MM.1S (cell line): Measurements from ENCODE around the gene NCR3LG1.

Experiments used
- EZH2 ChIP-seq: fragments of 300-600 bp; sonication (generic); optimal IDR thresholded peaks from 2 replicates; pipeline ENCODE3; 2017; ENCODE audit warnings: low read depth, mild to moderate bottlenecking, antibody characterized with exemption, low read length, mixed read lengths
- EZH2phosphoT487 ChIP-seq: fragments of 300-600 bp; sonication (generic); IDR thresholded peaks from 2 replicates; pipeline ENCODE4 v1.6.1; 2018; ENCODE audit warnings: antibody characterized with exemption, low read length
- TF ChIP-seq, protein P1 (sequence below): fragments of 300-600 bp; sonication (generic); IDR thresholded peaks from 2 replicates; pipeline ENCODE4 v1.5.1; 2016; ENCODE audit warnings: antibody characterized with exemption, low read length, mixed read lengths

- TF ChIP-seq, protein P1, sequence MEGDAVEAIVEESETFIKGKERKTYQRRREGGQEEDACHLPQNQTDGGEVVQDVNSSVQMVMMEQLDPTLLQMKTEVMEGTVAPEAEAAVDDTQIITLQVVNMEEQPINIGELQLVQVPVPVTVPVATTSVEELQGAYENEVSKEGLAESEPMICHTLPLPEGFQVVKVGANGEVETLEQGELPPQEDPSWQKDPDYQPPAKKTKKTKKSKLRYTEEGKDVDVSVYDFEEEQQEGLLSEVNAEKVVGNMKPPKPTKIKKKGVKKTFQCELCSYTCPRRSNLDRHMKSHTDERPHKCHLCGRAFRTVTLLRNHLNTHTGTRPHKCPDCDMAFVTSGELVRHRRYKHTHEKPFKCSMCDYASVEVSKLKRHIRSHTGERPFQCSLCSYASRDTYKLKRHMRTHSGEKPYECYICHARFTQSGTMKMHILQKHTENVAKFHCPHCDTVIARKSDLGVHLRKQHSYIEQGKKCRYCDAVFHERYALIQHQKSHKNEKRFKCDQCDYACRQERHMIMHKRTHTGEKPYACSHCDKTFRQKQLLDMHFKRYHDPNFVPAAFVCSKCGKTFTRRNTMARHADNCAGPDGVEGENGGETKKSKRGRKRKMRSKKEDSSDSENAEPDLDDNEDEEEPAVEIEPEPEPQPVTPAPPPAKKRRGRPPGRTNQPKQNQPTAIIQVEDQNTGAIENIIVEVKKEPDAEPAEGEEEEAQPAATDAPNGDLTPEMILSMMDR, result no peak
- TF ChIP-seq EZH2, result no peak
- TF ChIP-seq EZH2phosphoT487, result no peak
Observed at GRCh38 chr11:17401841-17402240, 50.2 kb downstream of the NCR3LG1 start.
